Stimulated activated CD8-positive, alpha-beta memory T cell treated with anti-CD3 and anti-CD28 coated beads, Interleukin-15, amount 100 ng/mL, for 1 hour (primary cell): ENCODE results near the gene MBP.

Source experiments
- DNase-seq: peaks from one replicate; pipeline ENCODE4 v3.0.0-alpha.2; 2020; ENCODE audit warnings: low read depth

Gene MBP

GRCh38 chr18:76943542-76944339, 188.8 kb downstream of the MBP start:
- no peak for DNase-seq

GRCh38 chr18:76941284-76941683, 191.3 kb downstream of the MBP start:
- no peak for DNase-seq

- DNase-seq, result no peak
These were observed 194.0 kb downstream of the MBP start for GRCh38 chr18:76938619-76939018.

GRCh38 chr18:76937597-76937996, 195.0 kb downstream of the MBP start:
- DNase-seq, result no peak

- DNase-seq, result no peak
These were observed 195.7 kb downstream of the MBP start for GRCh38 chr18:76936877-76937276.

- no peak for DNase-seq
These were observed 196.8 kb downstream of the MBP start for GRCh38 chr18:76935722-76936337.

GRCh38 chr18:76932026-76932819, 200.4 kb downstream of the MBP start:
- DNase-seq, result no peak

- DNase-seq, result no peak
These were observed 201.4 kb downstream of the MBP start for GRCh38 chr18:76931171-76931570.
